Testis (tissue), 3 donors: Measurements from ENCODE around the gene DAP3. TPM values are rescaled to one million over a fixed set of nuclear protein-coding genes. Genes with fewer than 3 reads are reported as not detected.

Experiments used
- DNase-seq: peaks from one replicate; pipeline ENCODE4 v3.0.0-alpha.2; 2019
- H3K27ac ChIP-seq, 2 donors: fragments of 200-600 bp; sonication (generic); one replicate each; pipeline ENCODE4 v1.5.1; 2019
- H3K27me3 ChIP-seq: fragments of 200-600 bp; sonication (generic); one replicate; pipeline ENCODE4 v1.5.1; 2019
- H3K36me3 ChIP-seq: fragments of 200-600 bp; sonication (generic); one replicate; pipeline ENCODE4 v1.5.1; 2017; ENCODE audit warnings: low read depth; ENCODE audit errors: missing control alignments
- H3K4me1 ChIP-seq: fragments of 200-600 bp; sonication (generic); one replicate; pipeline ENCODE4 v1.5.1; 2019
- H3K4me3 ChIP-seq, 2 donors: fragments of 200-600 bp; sonication (generic); one replicate each; pipeline ENCODE4 v1.5.1; 2017 to 2019
- H3K9me3 ChIP-seq: fragments of 200-600 bp; sonication (generic); one replicate; pipeline ENCODE4 v1.5.1; 2017
- CTCF ChIP-seq, 3 experiments: fragments of 450-650 bp in 2 of 3; fragments of 200-600 bp in 1 of 3; sonication (generic) in 1 of 3; IDR thresholded peaks; one replicate each; pipeline ENCODE4 v1.5.1; 2016 to 2019; ENCODE audit warnings: antibody characterized with exemption in 3 of 3, mild to moderate bottlenecking in 2 of 3, moderate library complexity in 1 of 3
- POLR2A ChIP-seq: fragments of 450-650 bp; IDR thresholded peaks from one replicate; pipeline ENCODE4 v1.6.1; 2017; ENCODE audit warnings: antibody characterized with exemption, mild to moderate bottlenecking, moderate library complexity
- WGBS, 2 donors: methylation state at CpG; one replicate each; pipeline ENCODE4 v1.1.5; 2018; 5-methylcytosine and 5-hydroxymethylcytosine counted together
- intact Hi-C: fragments of 100-400 bp; cut with DNase I; formaldehyde crosslinking; loops from one replicate; pipeline ENCODE4 v1.15.1; 2023; ENCODE audit warnings: low total_unique reads
- polyA plus RNA-seq: library from polyadenylated mRNA; stranded (reverse); fragments of 350-450 nt; fragmentation: Illumina TruSeq; extraction: RNeasy Lipid Tissue Mini Kit (QIAGEN cat#74804); gene quantifications from one replicate; pipeline ENCODE4 v1.2.3, GENCODE V29; 2014; ENCODE audit warnings: low read depth, low replicate concordance; ENCODE audit not compliant: insufficient read depth
- total RNA-seq, 2 donors: library from RNA; depleted of rRNA; stranded (reverse); fragments of >200 nt; gene quantifications; one replicate each; pipeline ENCODE4 v1.2.3, GENCODE V29; 2016

Gene DAP3
- total and polyA plus RNA-seq, 3 donors from 2014 or later = 121 to 286 (median 277) TPM

GRCh38 chr1:155645648-155646047 lies 43.2 kb upstream of the DAP3 start:
- Histone ChIP-seq H3K4me3 (no peak overlapping the region), H3K36me3 (no peaks in the 10 kb centered on the region), H3K27ac (no peak overlapping the region), H3K9me3 (no peaks in the 10 kb centered on the region), H3K4me1 (no peaks in the 10 kb centered on the region), H3K27me3 (no peaks in the 10 kb centered on the region)
- DNase-seq = no peak
- TF ChIP-seq CTCF (IDR thresholded peaks at IDR 0.05) (no peak), POLR2A (no peak)
- intact Hi-C loops = no loop called here
- 73 to 74% methylated on average over 6 of the region's 6 CpGs for WGBS, 2 donors

GRCh38 chr1:155646307-155646706 lies 42.6 kb upstream of the DAP3 start:
- H3K36me3 ChIP-seq = no peaks in the 10 kb centered on the region
- TF ChIP-seq POLR2A (no peak), CTCF (IDR thresholded peaks at IDR 0.05) (no peak)
- intact Hi-C loops = no loop called here
- H3K27me3 ChIP-seq = no peaks in the 10 kb centered on the region
- H3K4me1 ChIP-seq = no peaks in the 10 kb centered on the region
- WGBS, 2 donors = 83 to 100% methylated on average over 2 of the region's 2 CpGs
- H3K9me3 ChIP-seq = no peaks in the 10 kb centered on the region
- no peak for DNase-seq
- no peak overlapping the region for H3K27ac ChIP-seq
- no peak overlapping the region for H3K4me3 ChIP-seq

GRCh38 chr1:155648207-155649147 lies 40.4 kb upstream of the DAP3 start:
- WGBS, 2 donors = 63 to 75% methylated on average over 11 of the region's 11 CpGs
- no peak for TF ChIP-seq CTCF (IDR thresholded peaks at IDR 0.05)
- no peak for TF ChIP-seq POLR2A
- Histone ChIP-seq H3K27me3 (no peaks in the 10 kb centered on the region), H3K27ac (no peak overlapping the region), H3K4me3 (no peak overlapping the region), H3K4me1 (no peaks in the 10 kb centered on the region), H3K36me3 (no peaks in the 10 kb centered on the region), H3K9me3 (no peaks in the 10 kb centered on the region)
- intact Hi-C loops = no loop called here
- DNase-seq = no peak

- TF ChIP-seq POLR2A (no peak), CTCF (IDR thresholded peaks at IDR 0.05) (no peak)
- Histone ChIP-seq H3K4me3 (no peak overlapping the region), H3K27me3 (no peaks in the 10 kb centered on the region), H3K36me3 (no peaks in the 10 kb centered on the region), H3K4me1 (no peaks in the 10 kb centered on the region), H3K9me3 (no peaks in the 10 kb centered on the region), H3K27ac (no peak overlapping the region)
- intact Hi-C loops = no loop called here
- DNase-seq = no peak
These were observed 39.2 kb upstream of the DAP3 start for GRCh38 chr1:155649676-155650075.
